Pulmonary artery endothelial cell (primary cell): Measurements from ENCODE around the gene INAFM1. TPM values are rescaled to one million over a fixed set of nuclear protein-coding genes. Genes with fewer than 3 reads are reported as not detected.
A peak's percentile ranks its signal among the peaks of the same experiment; 100 is the strongest.

ENCODE experiments used
- DNase-seq: peaks from one replicate; pipeline ENCODE4 v3.0.0-alpha.2; 2011; ENCODE audit warnings: low read depth, low spot score
- total RNA-seq: library from RNA; depleted of rRNA; stranded (reverse); fragments of >200 nt; gene quantifications from 2 replicates; pipeline ENCODE4 v1.2.3, GENCODE V29; 2014

INAFM1 gene
- 0.73 and 1.3 TPM in 2 replicates for total RNA-seq

DNA sequence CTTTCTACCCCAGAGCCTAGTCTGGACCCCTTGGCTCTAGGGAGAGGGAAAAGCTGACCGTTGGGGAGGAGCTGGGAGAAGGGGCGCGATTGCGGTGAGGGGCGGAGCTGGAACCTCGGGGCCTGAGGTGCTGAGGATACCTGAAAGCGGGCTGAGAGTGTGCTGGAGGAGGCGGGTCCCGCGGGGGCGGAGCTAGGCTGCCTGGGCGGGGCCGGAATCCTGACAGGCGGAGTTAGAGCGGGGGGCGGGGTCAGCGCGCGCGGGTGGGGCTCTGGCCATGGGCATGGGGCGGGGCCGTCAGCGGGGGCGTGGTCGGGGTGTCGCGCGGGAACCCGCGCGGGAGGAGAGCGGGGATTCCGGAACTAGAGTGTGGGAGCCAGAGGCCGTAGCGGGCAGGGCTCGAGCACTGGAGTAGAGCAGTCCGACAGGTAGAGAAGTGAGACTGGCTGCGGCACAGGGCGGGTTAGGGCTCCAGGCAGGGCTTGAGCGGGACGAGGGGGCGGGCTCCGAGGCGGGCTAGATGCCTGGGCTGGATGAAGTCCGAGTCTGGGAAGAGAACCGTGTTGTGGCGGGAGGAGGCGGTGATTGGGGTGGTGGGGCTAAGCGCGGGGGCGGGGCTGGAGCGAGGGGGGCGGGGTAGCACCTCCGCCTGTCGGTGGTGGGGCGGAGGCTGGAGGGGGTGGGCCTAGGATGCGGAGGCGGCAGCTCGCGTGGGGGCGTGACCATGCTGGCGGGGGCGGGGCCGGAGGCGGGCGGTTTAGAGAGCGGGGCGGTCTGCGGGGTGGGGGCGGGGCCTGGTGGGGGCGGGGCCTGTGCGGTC, at the start of gene INAFM1:
TSS of gene INAFM1 (plus strand) at position 815 of the 820 bp plus-strand sequence. CDS start 35 bp downstream, outside the sequence.
- DNase-seq, result peak; percentile 59

GRCh38 chr19:47225746-47226425, 48.8 kb upstream of the INAFM1 start:
- no peak for DNase-seq

DNA sequence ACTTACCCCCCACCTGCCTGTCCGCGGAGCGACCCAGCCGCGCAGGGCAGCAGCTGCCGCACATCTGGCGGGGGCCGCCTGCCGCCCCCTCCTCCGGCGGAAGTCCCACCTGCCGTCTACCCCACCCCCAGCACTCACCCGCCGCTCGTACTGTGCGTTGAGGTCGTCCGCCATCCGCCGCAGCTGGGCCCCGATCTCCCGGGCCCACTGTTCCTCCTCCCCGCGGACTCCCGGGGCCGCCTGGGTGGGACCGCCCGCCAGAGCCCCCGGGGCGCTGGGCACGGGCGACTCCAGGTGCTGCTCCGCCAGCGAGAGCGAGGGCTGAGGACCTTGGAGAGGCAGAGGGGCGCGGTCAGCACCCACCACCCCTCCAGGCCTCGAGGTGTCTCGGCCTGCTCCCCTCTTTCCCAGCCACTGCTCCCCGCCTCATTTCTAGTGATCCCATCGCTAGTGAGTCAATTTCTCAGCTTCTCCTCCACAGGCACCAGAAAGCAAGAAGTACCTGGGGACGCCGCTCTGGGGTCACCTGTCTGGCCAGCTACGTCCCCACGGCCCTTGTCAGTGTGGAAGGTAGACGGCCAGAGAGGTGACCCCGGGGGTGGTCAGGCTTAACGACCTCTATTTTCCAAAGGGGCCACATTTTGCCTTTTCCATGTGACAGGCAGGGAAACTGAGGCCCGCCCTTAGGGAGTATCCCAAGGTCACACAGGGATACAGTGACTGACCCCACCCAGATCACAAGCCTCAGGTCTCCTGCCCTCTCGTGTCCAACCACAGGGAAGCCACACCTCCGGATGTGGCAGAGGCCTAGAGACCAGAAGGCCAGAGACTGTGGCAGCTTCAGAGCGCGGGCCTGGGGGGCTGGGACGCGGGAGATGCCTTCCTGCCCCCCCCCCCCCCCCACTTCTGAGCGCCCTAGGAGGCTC, 48.0 kb upstream of the INAFM1 start:
- DNase-seq, result no peak

DNA sequence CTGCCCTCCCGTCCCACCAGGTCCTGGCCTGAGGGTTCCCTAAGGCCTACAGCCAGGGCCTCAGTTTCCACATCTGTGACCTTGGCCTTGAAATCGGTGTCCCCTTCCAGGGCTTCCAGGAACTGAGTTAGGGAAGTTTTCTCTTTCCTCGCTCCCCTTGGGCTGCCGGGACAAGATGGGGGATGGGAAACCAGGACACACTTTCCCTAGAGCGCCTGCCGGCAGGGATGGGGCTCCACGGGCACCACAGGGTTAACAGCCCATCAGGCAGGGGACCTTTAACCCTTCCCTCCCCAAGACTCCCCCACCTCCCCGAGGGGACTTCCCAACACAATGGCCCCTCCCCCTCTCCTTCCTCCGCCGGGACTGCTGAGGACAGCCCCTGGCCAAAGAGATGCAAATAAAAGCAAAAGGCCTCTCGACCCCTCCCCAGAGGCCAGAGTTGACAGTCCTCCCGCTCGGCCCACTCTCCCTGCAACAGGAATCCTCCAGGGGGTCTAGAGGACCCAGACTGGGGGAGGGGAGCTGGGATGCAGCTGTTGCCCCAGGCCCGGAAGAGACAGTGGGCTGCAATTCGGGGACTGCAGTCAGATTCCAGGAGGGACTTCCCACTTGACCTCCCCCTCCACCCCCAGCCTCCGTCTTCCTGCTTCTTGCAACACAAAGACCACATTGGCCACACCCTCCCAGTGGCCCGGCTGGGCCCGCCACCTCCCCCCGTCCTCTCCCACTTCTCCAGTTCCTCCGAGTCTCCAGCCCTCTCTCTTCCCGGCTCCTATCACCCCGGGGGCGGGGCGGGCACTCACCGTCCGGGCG, 47.1 kb upstream of the INAFM1 start:
- peak; percentile 86 for DNase-seq

GRCh38 chr19:47228168-47228936, 46.3 kb upstream of the INAFM1 start:
- DNase-seq, result no peak

GRCh38 chr19:47228937-47229675, 45.6 kb upstream of the INAFM1 start:
- no peak for DNase-seq

DNA sequence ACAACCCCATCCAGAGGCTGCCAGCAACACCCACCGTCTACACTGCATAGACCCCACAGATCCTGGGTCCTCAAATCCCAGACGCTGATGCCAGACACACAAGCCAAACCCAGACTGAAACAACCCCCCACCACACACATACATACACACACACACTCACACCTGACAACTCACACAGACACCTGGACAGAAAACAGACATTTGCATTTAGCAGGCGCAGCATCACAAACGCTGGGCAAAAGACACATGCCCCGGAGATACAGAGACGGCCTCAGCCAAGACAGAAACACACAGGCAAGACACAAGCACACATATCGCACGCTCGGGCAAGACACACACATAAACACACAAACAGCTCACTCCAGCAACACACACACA, 45.0 kb upstream of the INAFM1 start:
- no peak for DNase-seq

- DNase-seq, result no peak
Measured at GRCh38 chr19:47230054-47230920, 44.4 kb upstream of the INAFM1 start.

GRCh38 chr19:47230921-47231214, 43.8 kb upstream of the INAFM1 start, which contains the start of gene BBC3:
Gene BBC3, minus strand, starts transcription at chr19:47231199. Its CDS starts 2,768 bp downstream, at chr19:47228431.
- DNase-seq, result no peak

GRCh38 chr19:47231215-47232054, 43.2 kb upstream of the INAFM1 start:
- no peak for DNase-seq

DNA sequence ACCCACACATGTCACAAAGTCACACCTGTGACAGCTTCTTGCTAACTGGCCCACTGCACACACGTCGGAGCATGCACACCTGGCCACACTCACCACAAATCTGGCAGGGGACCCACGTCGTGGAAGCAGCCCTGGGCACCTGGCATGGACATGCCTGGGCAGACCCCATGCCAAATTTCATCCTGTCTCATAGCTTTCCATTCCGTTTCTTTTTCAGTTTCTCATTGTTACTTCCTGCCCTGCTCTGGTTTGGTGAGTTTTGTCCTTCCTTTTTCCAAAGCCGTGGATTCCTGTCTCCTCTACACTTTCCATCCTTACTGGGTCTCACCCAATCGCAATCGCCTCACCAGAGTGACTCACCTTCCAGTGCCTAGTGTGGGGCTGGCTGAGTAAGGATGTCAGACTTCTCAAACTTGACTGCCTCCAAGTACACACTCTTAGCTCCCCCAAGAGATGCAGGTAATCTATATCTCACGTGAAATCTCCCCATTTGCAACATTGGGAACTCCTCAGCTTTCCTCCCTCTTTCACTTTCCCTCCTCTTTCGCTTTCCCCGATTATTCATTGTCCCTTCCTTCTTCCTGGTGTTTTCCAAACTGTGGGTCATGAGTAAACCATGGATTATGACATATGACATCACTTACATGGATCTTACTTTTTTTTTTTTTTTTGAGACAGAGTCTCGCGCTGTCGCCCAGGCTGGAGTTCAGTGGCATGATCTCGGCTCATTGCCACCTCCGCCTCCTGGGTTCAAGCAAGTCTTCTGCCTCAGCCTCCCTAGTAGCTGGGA, 42.1 kb upstream of the INAFM1 start:
- no peak for DNase-seq

- DNase-seq, result no peak
Measured at GRCh38 chr19:47236072-47236675, 38.5 kb upstream of the INAFM1 start.

DNA sequence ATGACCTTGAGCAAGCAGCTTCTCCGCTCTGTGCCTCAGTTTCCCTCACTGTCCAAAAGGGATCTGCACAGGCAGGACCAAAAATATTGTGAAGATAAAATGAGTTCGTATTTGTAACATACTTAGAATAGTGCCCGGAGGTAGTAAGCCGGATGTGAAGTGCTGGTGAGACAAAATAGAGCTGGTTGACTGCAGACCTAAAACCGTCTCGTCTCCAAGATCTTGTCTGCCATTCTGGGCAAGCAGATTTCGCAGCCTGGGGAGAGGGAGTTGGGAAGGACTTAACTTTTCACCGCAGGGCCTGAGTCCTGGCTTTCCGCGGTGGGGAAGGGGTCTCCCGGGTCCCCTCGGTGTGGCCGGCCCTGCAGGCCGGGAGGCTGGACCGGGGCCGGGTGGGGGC, 35.5 kb upstream of the INAFM1 start:
- DNase-seq, result no peak

DNA sequence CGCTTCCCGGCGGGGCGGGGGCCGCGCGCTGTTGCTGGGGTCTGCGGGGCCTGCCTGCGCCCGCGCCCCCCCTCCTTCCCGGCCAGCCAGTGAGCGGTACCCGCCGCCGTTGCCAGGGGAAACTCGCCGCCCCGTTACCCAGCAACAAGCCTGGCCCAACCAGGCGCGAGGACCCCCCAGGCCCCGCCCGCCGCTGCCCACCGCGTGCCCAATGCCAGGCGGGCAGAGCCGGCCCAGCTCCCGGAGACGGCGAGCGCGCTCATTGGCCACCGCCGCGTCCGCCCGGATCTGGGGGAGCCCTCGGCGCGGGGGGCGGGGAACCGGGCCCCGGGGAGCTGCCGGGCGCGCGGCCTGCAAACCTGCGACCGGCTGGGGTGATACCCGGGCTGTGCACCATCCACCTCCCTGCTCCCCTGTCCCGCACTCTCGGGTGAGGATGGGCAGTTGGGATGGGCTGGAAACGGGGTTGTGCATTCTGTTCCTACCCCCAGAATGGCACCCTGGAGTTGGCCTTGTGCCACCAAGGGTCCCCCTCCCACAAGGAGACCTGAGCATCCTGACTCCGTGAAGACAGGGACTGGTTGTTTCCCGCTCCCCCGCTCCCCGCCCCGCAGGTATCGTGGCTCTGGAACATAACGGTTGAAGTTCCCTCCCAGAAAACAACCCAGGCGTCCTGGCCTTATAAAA, 34.9 kb upstream of the INAFM1 start:
- no peak for DNase-seq

DNA sequence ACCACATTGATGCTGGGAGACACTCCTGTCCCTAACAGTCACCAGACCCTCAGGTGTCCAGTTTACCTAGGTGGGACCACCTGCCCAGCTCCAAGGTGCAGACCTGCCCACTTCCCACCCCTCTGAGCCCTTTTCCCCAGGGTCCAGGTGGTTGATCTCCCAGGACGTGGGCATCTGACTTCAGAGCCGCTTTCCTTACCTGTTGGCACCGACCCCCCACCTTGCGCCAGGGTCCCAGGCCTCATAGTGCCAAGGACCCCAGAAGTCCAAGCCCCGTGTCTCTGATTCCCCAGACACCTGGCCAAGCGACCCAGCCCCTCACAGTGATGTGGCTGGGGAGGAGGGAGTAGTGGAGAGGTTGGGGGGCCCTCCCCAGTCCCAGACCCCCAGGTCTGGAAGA, 34.1 kb upstream of the INAFM1 start:
- DNase-seq, result no peak
